OCI-LY7 (cell line): Measurements from ENCODE around the gene FN1.

Experiments used
- EZH2phosphoT487 ChIP-seq: fragments of 200-600 bp; sonication (generic); IDR thresholded peaks from 2 replicates; pipeline ENCODE4 v1.6.1; 2018; ENCODE audit warnings: low read depth, borderline replicate concordance, mild to moderate bottlenecking, mixed run types, antibody characterized with exemption, low read length, moderate library complexity, mixed read lengths
- TF ChIP-seq, protein P1 (sequence below): fragments of 200-600 bp; sonication (generic); conservative IDR thresholded peaks from 2 replicates; pipeline ENCODE4 v1.5.1; 2014; ENCODE audit warnings: mild to moderate bottlenecking, antibody characterized with exemption, low read length, moderate library complexity, mixed read lengths

DNA sequence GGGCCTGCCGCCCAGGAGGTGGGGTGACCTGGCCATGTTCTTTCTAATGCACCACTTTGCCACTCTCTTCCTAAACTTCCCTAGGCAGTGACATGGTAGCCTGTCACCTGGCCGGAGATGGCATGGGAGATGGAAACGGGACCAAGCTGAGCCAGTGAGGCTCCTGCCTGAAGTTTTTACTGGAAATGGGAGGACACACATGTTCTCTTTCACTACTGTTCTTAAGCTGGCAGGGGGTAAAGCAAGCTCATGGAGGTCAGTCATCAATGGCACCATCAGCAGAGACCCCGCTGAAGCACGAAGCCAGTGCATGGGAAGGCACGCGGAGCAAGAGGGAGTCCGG lies 73.3 kb downstream of the FN1 start:
- TF ChIP-seq, protein P1, sequence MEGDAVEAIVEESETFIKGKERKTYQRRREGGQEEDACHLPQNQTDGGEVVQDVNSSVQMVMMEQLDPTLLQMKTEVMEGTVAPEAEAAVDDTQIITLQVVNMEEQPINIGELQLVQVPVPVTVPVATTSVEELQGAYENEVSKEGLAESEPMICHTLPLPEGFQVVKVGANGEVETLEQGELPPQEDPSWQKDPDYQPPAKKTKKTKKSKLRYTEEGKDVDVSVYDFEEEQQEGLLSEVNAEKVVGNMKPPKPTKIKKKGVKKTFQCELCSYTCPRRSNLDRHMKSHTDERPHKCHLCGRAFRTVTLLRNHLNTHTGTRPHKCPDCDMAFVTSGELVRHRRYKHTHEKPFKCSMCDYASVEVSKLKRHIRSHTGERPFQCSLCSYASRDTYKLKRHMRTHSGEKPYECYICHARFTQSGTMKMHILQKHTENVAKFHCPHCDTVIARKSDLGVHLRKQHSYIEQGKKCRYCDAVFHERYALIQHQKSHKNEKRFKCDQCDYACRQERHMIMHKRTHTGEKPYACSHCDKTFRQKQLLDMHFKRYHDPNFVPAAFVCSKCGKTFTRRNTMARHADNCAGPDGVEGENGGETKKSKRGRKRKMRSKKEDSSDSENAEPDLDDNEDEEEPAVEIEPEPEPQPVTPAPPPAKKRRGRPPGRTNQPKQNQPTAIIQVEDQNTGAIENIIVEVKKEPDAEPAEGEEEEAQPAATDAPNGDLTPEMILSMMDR, result no peak
- TF ChIP-seq EZH2phosphoT487, result no peak
